HepG2 (cell line): Measurements from ENCODE around the gene CCDC88C. TPM values are rescaled to one million over a fixed set of nuclear protein-coding genes. Genes with fewer than 3 reads are reported as not detected.

Source experiments
- ATAC-seq: fragments of 200-7000 bp; cut with Tn5 transposase; 3 replicates; pipeline ENCODE4 v1.9.1; 2020; ENCODE audit warnings: mild to moderate bottlenecking, moderate library complexity
- BruUV-seq: library from RNA; stranded (reverse); fragments of 400-500 nt; replicated peaks from 2 replicates; lab custom pipeline; 2021; lab: Mats Ljungman, UMichigan
- CTCF ChIA-PET: fragments of 300-600 bp; formaldehyde crosslinking; extraction: SDS; loops from one replicate; lab custom pipeline; 2021; ENCODE audit warnings: low total read pairs, inconsistent platforms, low intra/inter-chr PET ratio; lab: Yijun Ruan, JAX
- POLR2A ChIA-PET: fragments of 350-600 bp; sonication (Branson Sonifier 250); formaldehyde crosslinking; loops from one replicate; lab custom pipeline; 2020; ENCODE audit warnings: antibody characterized with exemption, inconsistent platforms; lab: Yijun Ruan, JAX
- DNase-seq: peaks from one replicate; pipeline ENCODE4 v3.0.0-alpha.2; 2015; ENCODE audit warnings: low spot score
- FAIRE-seq: peaks from 3 replicates; lab custom pipeline; 2011; peaks lifted over from hg19 to GRCh38; lab: Jason Lieb, UNC
- H2AFZ ChIP-seq: one replicate; pipeline ENCODE4 v1.6.1; 2011; ENCODE audit warnings: low read length, inconsistent platforms
- H3K27ac ChIP-seq: fragments of 300-600 bp; 3 replicates; pipeline ENCODE4 v1.8.0; 2011; ENCODE audit warnings: mixed run types, mild to moderate bottlenecking, mixed read lengths, low read length, inconsistent platforms; ENCODE audit not compliant: insufficient read depth; ENCODE audit errors: extremely low read length
- H3K27me3 ChIP-seq, 2 experiments: fragments of 200-600 bp in 1 of 2; 2 replicates in 1 of 2; 3 replicates in 1 of 2; pipeline versions ENCODE4 v1.6.0 to v1.8.0; 2011; ENCODE audit warnings: low read length in 2 of 2, mild to moderate bottlenecking in 2 of 2, moderate library complexity in 2 of 2, inconsistent platforms in 1 of 2; ENCODE audit not compliant: insufficient read depth in 2 of 2, control insufficient read depth in 1 of 2
- H3K36me3 ChIP-seq, 2 experiments: fragments of 200-600 bp in 1 of 2; replicated peaks in 1 of 2; 2 replicates in 1 of 2; 3 replicates in 1 of 2; pipeline versions ENCODE4 v1.5.1 to v1.8.0; 2011; ENCODE audit warnings: low read length in 2 of 2, inconsistent platforms in 1 of 2; ENCODE audit not compliant: insufficient read depth in 2 of 2, control insufficient read depth in 1 of 2
- H3K4me1 ChIP-seq: 2 replicates; pipeline ENCODE4 v1.5.1; 2012; ENCODE audit warnings: low read length, inconsistent platforms; ENCODE audit not compliant: insufficient read depth
- H3K4me2 ChIP-seq: 2 replicates; pipeline ENCODE4 v1.6.0; 2011; ENCODE audit warnings: low read depth, low read length, inconsistent platforms
- H3K4me3 ChIP-seq, 3 experiments: fragments of 200-600 bp in 1 of 3; sonication (generic), shearing (Covaris generic) in 1 of 3; replicated peaks in 1 of 3; 2 replicates each; pipeline ENCODE4 v1.5.1; 2011 to 2016; ENCODE audit warnings: low read length in 3 of 3, inconsistent platforms in 2 of 3, low read depth in 2 of 3, mild to moderate bottlenecking in 2 of 3, control low read depth in 1 of 3, mixed read lengths in 1 of 3; ENCODE audit not compliant: insufficient read depth in 1 of 3
- H3K79me2 ChIP-seq: one replicate; pipeline ENCODE4 v1.6.1; 2011; ENCODE audit warnings: low read length, inconsistent platforms; ENCODE audit not compliant: insufficient read depth
- H3K9ac ChIP-seq: 2 replicates; pipeline ENCODE4 v1.6.0; 2011; ENCODE audit warnings: mild to moderate bottlenecking, low read depth, low read length, inconsistent platforms; ENCODE audit not compliant: insufficient read depth
- H3K9me3 ChIP-seq: 2 replicates; pipeline ENCODE4 v1.5.1; 2012; ENCODE audit warnings: mild to moderate bottlenecking, low read length
- H4K20me1 ChIP-seq: 2 replicates; pipeline ENCODE4 v1.6.0; 2011; ENCODE audit warnings: inconsistent platforms, mild to moderate bottlenecking, low read length, moderate library complexity; ENCODE audit not compliant: insufficient read depth
- EEA1 ChIP-seq: sonication (generic); formaldehyde crosslinking; IDR thresholded peaks from 2 replicates; pipeline ENCODE4 v1.5.1; 2020; ENCODE audit warnings: mild to moderate bottlenecking, missing genetic modification reagents, borderline replicate concordance
- KDM5A ChIP-seq: fragments of 200-600 bp; sonication (generic); IDR thresholded peaks from 2 replicates; pipeline ENCODE4 v1.7.0; 2018; ENCODE audit warnings: antibody characterized with exemption, mild to moderate bottlenecking, low read length, borderline replicate concordance
- ZNF343 ChIP-seq: sonication (generic); formaldehyde crosslinking; IDR thresholded peaks from 2 replicates; pipeline ENCODE4 v1.4.0; 2020; ENCODE audit warnings: mild to moderate bottlenecking, missing genetic modification reagents
- ZNF605 ChIP-seq: sonication (generic); formaldehyde crosslinking; IDR thresholded peaks from 2 replicates; pipeline ENCODE4 v1.8.0; 2022; ENCODE audit warnings: mild to moderate bottlenecking, missing genetic modification reagents
- WGBS: methylation state at CpG from one replicate; pipeline ENCODE4 v1.1.6; 2017; ENCODE audit warnings: low lambda C conversion rate; 5-methylcytosine and 5-hydroxymethylcytosine counted together
- in situ Hi-C: cut with HindIII; loops from 2 replicates; pipeline ENCODE4 v1.10.0; 2017; ENCODE audit warnings: low pct_unique_long_range_greater_than_20kb; ENCODE audit not compliant: extremely low pct_ligation_motif_present
- intact Hi-C: fragments of 100-400 bp; cut with micrococcal nuclease; formaldehyde crosslinking; loops from one replicate; pipeline ENCODE4 v1.10.0; 2022; ENCODE audit not compliant: unreplicated experiment
- polyA plus RNA-seq, 8 experiments: library from polyadenylated mRNA; depleted of rRNA in 3 of 8; stranded (reverse) in 7 of 8; unstranded in 1 of 8; fragments of >200 nt; fragmentation: Illumina TruSeq in 4 of 8; extraction: Trizol in 4 of 8; gene quantifications; 2 replicates each; pipeline versions ENCODE4 v1.2.1 to v1.2.3, GENCODE V29; 2011 to 2016; ENCODE audit warnings: low read depth in 4 of 8, missing spikeins in 1 of 8, mixed read lengths in 1 of 8; ENCODE audit not compliant: insufficient read depth in 1 of 8
- total RNA-seq, 5 experiments: library from RNA; depleted of rRNA; stranded (reverse); fragments of >200 nt; fragmentation: Illumina TruSeq; extraction: Trizol; gene quantifications; 2 replicates each; pipeline ENCODE4 v1.2.3, GENCODE V29; 2016; ENCODE audit warnings: low read depth in 1 of 5
- TF ChIP-seq, protein P1 (sequence below): sonication (generic); formaldehyde crosslinking; IDR thresholded peaks from 2 replicates; pipeline ENCODE4 v1.4.0; 2020; ENCODE audit warnings: missing genetic modification reagents
- TF ChIP-seq, protein P2 (sequence below): sonication (generic); formaldehyde crosslinking; IDR thresholded peaks from 2 replicates; pipeline ENCODE4 v1.8.0; 2022; ENCODE audit warnings: mild to moderate bottlenecking, missing genetic modification reagents; ENCODE audit not compliant: insufficient replicate concordance

Gene CCDC88C
- total and polyA plus RNA-seq, 2 of the 13 experiments (the other 11 are each of a cell fraction or from before 2014, with no cell fraction given): 3.6 to 11.7 TPM

DNA sequence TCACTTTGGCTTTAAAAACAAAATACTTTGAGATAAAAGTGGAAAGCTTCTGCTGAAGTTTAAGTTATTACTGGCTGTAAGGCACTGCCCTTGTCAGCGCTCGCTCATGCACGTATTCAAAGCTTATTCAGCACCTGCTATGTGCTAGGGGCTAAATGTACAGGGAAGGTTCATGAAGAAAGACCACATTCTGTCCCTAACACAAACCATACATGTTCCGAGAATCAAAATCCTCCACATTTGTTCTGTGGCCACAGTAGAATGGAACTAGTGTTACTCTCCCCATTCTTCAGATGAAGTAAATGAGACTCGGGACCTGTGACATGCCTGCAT lies 139.3 kb downstream of the CCDC88C start:
- in situ Hi-C loops: no loop called here
- Histone ChIP-seq H3K9me3 (no peaks in the 10 kb centered on the region), H3K4me1 (peaks cover 6% of the 10 kb centered on the region; the same call in 1 of the 2 replicates), H2AFZ (no peak overlapping the region), H3K36me3 (peaks cover 13 to 55% of the 10 kb centered on the region in 2 experiments; a peak in 4 of 5 replicates), H3K27ac (no peak overlapping the region), H3K9ac (no peak overlapping the region), H3K27me3 (no peaks in the 10 kb centered on the region), H3K4me3 (no peak overlapping the region), H3K79me2 (no peaks in the 10 kb centered on the region), H3K4me2 (no peak overlapping the region), H4K20me1 (no peaks in the 10 kb centered on the region)
- TF ChIP-seq ZNF605 (CRISPR knock-in tag): no peak
- DNase-seq (no peak), FAIRE-seq (no peak), ATAC-seq (no peak)
- ChIA-PET POLR2A (no interaction called here), CTCF (no interaction called here)
- BruUV-seq: no TSS peak
- intact Hi-C loops: no loop called here
- WGBS: 94% methylated on average over 5 of the region's 5 CpGs

DNA sequence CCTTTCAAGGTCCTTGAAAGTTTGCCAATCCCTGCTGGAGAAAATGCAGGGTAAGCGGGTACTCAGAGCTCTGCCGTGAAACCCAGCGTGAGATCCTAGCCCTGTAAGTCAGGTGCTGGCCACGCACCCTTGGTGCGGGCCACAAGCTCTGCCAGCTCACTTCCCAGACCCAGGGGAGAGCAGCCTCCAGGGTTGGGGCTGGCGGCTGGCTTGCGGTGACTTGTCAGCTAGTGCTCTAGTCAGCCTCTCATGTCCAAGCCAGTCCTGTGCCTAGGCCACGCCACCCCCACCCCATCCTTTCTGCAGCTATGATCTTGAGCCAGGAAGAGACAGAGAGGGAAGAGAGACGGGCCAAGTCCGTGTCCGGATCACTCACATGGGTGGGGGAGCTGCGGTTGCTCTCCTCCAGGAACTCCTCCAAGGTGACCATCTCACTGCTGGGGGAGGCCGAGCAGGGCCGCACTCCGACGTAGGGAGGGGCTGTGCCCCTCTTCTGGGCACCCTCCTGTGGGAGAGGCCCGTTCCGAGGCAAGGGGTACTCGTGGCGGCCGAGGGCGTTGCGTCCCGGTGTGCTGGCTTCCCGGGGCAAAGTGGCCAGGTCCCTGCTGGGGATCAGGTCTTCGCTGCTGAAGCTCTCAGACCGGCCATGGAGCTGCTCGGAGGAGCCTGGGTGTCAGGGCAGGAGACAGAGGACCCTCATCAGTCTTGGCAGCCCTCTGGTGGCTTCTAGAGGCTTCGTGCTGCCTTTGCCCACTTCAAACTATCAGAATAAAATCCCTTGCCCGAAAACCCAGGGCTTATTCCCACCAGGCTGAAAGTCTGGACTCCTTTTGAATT lies 139.9 kb downstream of the CCDC88C start:
- POLR2A ChIA-PET: no interaction called here
- ATAC-seq: no peak
- intact Hi-C loops: no loop called here

More for the DNA sequence above, 139.9 kb downstream of the CCDC88C start:
- no peaks in the 10 kb centered on the region for H3K79me2 ChIP-seq
- WGBS: 97% methylated on average over 17 of the region's 30 CpGs
- H3K36me3 ChIP-seq: peaks cover 10 to 53% of the 10 kb centered on the region in 2 experiments; a peak in 4 of 5 replicates
- CTCF ChIA-PET: no interaction called here
- H3K9ac ChIP-seq: no peak overlapping the region
- FAIRE-seq: no peak
- TF ChIP-seq EEA1: no peak
- TF ChIP-seq KDM5A: no peak
- TF ChIP-seq, protein P1, sequence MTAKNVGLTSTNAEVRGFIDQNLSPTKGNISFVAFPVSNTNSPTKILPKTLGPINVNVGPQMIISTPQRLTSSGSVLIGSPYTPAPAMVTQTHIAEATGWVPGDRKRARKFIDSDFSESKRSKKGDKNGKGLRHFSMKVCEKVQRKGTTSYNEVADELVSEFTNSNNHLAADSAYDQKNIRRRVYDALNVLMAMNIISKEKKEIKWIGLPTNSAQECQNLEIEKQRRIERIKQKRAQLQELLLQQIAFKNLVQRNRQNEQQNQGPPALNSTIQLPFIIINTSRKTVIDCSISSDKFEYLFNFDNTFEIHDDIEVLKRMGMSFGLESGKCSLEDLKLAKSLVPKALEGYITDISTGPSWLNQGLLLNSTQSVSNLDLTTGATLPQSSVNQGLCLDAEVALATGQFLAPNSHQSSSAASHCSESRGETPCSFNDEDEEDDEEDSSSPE (CRISPR knock-in tag): no peak
- TF ChIP-seq ZNF343 (CRISPR knock-in tag): no peak
- TF ChIP-seq, protein P2, sequence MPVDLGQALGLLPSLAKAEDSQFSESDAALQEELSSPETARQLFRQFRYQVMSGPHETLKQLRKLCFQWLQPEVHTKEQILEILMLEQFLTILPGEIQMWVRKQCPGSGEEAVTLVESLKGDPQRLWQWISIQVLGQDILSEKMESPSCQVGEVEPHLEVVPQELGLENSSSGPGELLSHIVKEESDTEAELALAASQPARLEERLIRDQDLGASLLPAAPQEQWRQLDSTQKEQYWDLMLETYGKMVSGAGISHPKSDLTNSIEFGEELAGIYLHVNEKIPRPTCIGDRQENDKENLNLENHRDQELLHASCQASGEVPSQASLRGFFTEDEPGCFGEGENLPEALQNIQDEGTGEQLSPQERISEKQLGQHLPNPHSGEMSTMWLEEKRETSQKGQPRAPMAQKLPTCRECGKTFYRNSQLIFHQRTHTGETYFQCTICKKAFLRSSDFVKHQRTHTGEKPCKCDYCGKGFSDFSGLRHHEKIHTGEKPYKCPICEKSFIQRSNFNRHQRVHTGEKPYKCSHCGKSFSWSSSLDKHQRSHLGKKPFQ (CRISPR knock-in tag): no peak
- H3K9me3 ChIP-seq: no peaks in the 10 kb centered on the region
- in situ Hi-C loops: no loop called here
- no peak overlapping the region for H3K4me3 ChIP-seq
- H3K27me3 ChIP-seq: no peaks in the 10 kb centered on the region
- no peak overlapping the region for H2AFZ ChIP-seq
- H3K27ac ChIP-seq: no peak overlapping the region
- H3K4me2 ChIP-seq: no peak overlapping the region
- no TSS peak for BruUV-seq
- peaks cover 6% of the 10 kb centered on the region; the same call in 1 of the 2 replicates for H3K4me1 ChIP-seq
- no peak for DNase-seq
- no peaks in the 10 kb centered on the region for H4K20me1 ChIP-seq
